Neural progenitor cell (in vitro differentiated cells): ENCODE measurements around the gene HSPA12B. TPM values are rescaled to one million over a fixed set of nuclear protein-coding genes. Genes with fewer than 3 reads are reported as not detected.

Experiments used
- DNase-seq: peaks from one replicate; pipeline ENCODE4 v3.0.0-alpha.2; 2016; ENCODE audit warnings: low spot score
- H2AFZ ChIP-seq: fragments of 200-600 bp; sonication (generic); replicated peaks from 2 replicates; pipeline ENCODE4 v1.6.1; 2016; ENCODE audit warnings: antibody characterized with exemption
- H3F3A ChIP-seq: fragments of 200-600 bp; sonication (generic); 2 replicates; pipeline ENCODE4 v1.6.1; 2016; ENCODE audit warnings: antibody characterized with exemption, low read depth
- H3K27ac ChIP-seq: fragments of 200-600 bp; sonication (generic); 2 replicates; pipeline ENCODE4 v1.5.1; 2016; ENCODE audit warnings: mild to moderate bottlenecking
- H3K27me3 ChIP-seq: fragments of 200-600 bp; sonication (generic); 2 replicates; pipeline ENCODE4 v1.6.1; 2016; ENCODE audit warnings: mild to moderate bottlenecking, moderate library complexity
- H3K36me3 ChIP-seq: fragments of 200-600 bp; sonication (generic); 2 replicates; pipeline ENCODE4 v1.5.1; 2016
- H3K4me1 ChIP-seq: fragments of 200-600 bp; sonication (generic); 2 replicates; pipeline ENCODE4 v1.6.1; 2016; ENCODE audit warnings: mixed run types
- H3K4me2 ChIP-seq: fragments of 200-600 bp; sonication (generic); 2 replicates; pipeline ENCODE4 v1.6.1; 2016
- H3K4me3 ChIP-seq: fragments of 200-600 bp; sonication (generic); 2 replicates; pipeline ENCODE4 v1.5.1; 2016
- H3K79me2 ChIP-seq: fragments of 200-600 bp; sonication (generic); 2 replicates; pipeline ENCODE4 v1.6.1; 2016; ENCODE audit warnings: low read depth
- H3K9ac ChIP-seq: fragments of 200-600 bp; sonication (generic); 2 replicates; pipeline ENCODE4 v1.6.1; 2016
- H3K9me3 ChIP-seq: fragments of 200-600 bp; sonication (generic); 2 replicates; pipeline ENCODE4 v1.5.1; 2016; ENCODE audit warnings: low read depth
- H4K20me1 ChIP-seq: fragments of 200-600 bp; sonication (generic); 2 replicates; pipeline ENCODE4 v1.6.1; 2016; ENCODE audit warnings: low read depth
- H3K27ac Mint-ChIP-seq: 3 replicates; pipeline ENCODE4 v1.8.0; 2021; ENCODE audit warnings: mixed read lengths
- H3K27me3 Mint-ChIP-seq: 2 replicates; pipeline ENCODE4 v1.8.0; 2022; ENCODE audit warnings: low read depth, mild to moderate bottlenecking, inconsistent platforms, moderate library complexity, mixed read lengths; ENCODE audit not compliant: insufficient read depth
- H3K36me3 Mint-ChIP-seq: 3 replicates; pipeline ENCODE4 v1.8.0; 2021; ENCODE audit warnings: mixed read lengths
- H3K4me1 Mint-ChIP-seq: 3 replicates; pipeline ENCODE4 v1.8.0; 2021; ENCODE audit warnings: mixed read lengths
- H3K4me3 Mint-ChIP-seq: 3 replicates; pipeline ENCODE4 v1.8.0; 2021; ENCODE audit warnings: mild to moderate bottlenecking, moderate library complexity, mixed read lengths
- H3K9me3 Mint-ChIP-seq: 3 replicates; pipeline ENCODE4 v1.8.0; 2020; ENCODE audit warnings: mixed read lengths
- CTCF ChIP-seq: fragments of 200-600 bp; sonication (generic); IDR thresholded peaks from 2 replicates; pipeline ENCODE4 v1.5.1; 2017; ENCODE audit warnings: antibody characterized with exemption, mild to moderate bottlenecking
- EZH2 ChIP-seq: fragments of 200-600 bp; sonication (generic); IDR thresholded peaks from 2 replicates; pipeline ENCODE4 v1.6.1; 2017; ENCODE audit warnings: antibody characterized with exemption, mild to moderate bottlenecking, moderate library complexity
- EZH2phosphoT487 ChIP-seq: fragments of 200-600 bp; sonication (generic); IDR thresholded peaks from 2 replicates; pipeline ENCODE4 v1.6.1; 2017; ENCODE audit warnings: antibody characterized with exemption
- total RNA-seq: library from RNA; depleted of rRNA; stranded (reverse); fragments of >200 nt; gene quantifications from 2 replicates; pipeline ENCODE4 v1.2.3, GENCODE V29; 2015; ENCODE audit warnings: low replicate concordance

The HSPA12B gene
- total RNA-seq, 1 donor from 2014 or later = 0.15 TPM

GRCh38 chr20:3745686-3746173 lies 13.2 kb downstream of the HSPA12B start:
- peaks cover 76% of the 10 kb centered on the region for H3K27me3 ChIP-seq
- no peaks in the 10 kb centered on the region for H3K9me3 ChIP-seq
- Mint-ChIP-seq H3K27ac (no peak overlapping the region), H3K9me3 (peaks cover 10% of the 10 kb centered on the region), H3K4me1 (peaks cover under 1% of the 10 kb centered on the region), H3K27me3 (peaks cover 33% of the 10 kb centered on the region), H3K4me3 (no peak overlapping the region), H3K36me3 (peaks cover under 1% of the 10 kb centered on the region)
- H3K27ac ChIP-seq = no peak overlapping the region
- peaks cover 9% of the 10 kb centered on the region for H4K20me1 ChIP-seq
- TF ChIP-seq CTCF (no peak), EZH2 (no peak)
- peak overlapping the region; percentile 76 for H3K4me2 ChIP-seq
- H3F3A ChIP-seq = peaks cover 3% of the 10 kb centered on the region
- no peak for DNase-seq
- H3K9ac ChIP-seq = no peak overlapping the region
- no peaks in the 10 kb centered on the region for H3K36me3 ChIP-seq
- peaks cover 4% of the 10 kb centered on the region for H3K4me1 ChIP-seq
- no peak overlapping the region for H2AFZ ChIP-seq
- no peaks in the 10 kb centered on the region for H3K79me2 ChIP-seq
- H3K4me3 ChIP-seq = peak overlapping the region; percentile 51

- Mint-ChIP-seq H3K27ac (no peak overlapping the region), H3K27me3 (peaks cover 42% of the 10 kb centered on the region), H3K4me3 (no peak overlapping the region), H3K4me1 (peaks cover 8% of the 10 kb centered on the region), H3K36me3 (peaks cover 5% of the 10 kb centered on the region), H3K9me3 (peaks cover 13% of the 10 kb centered on the region)
- Histone ChIP-seq H3K27ac (no peak overlapping the region), H2AFZ (no peak overlapping the region), H3F3A (peaks cover 21% of the 10 kb centered on the region), H3K4me1 (peaks cover 4% of the 10 kb centered on the region), H3K36me3 (no peaks in the 10 kb centered on the region), H3K27me3 (peaks cover 93% of the 10 kb centered on the region), H3K4me2 (no peak overlapping the region), H3K9me3 (no peaks in the 10 kb centered on the region), H4K20me1 (peaks cover 20% of the 10 kb centered on the region), H3K4me3 (no peak overlapping the region), H3K79me2 (no peaks in the 10 kb centered on the region), H3K9ac (no peak overlapping the region)
- TF ChIP-seq CTCF = no peak
- TF ChIP-seq EZH2phosphoT487 = no peak
- no peak for TF ChIP-seq EZH2
- DNase-seq = no peak
These were observed 15.0 kb downstream of the HSPA12B start for GRCh38 chr20:3747471-3747870.

- Histone ChIP-seq H3K4me3 (no peak overlapping the region), H3K4me1 (peaks cover 4% of the 10 kb centered on the region), H3K9ac (no peak overlapping the region), H3F3A (peaks cover 26% of the 10 kb centered on the region), H3K79me2 (no peaks in the 10 kb centered on the region), H3K36me3 (no peaks in the 10 kb centered on the region), H3K27ac (no peak overlapping the region), H3K27me3 (peaks cover 99% of the 10 kb centered on the region), H3K9me3 (no peaks in the 10 kb centered on the region), H2AFZ (no peak overlapping the region), H3K4me2 (no peak overlapping the region), H4K20me1 (peaks cover 25% of the 10 kb centered on the region)
- H3K27ac Mint-ChIP-seq = no peak overlapping the region
- peaks cover 47% of the 10 kb centered on the region for H3K27me3 Mint-ChIP-seq
- H3K4me3 Mint-ChIP-seq = no peak overlapping the region
- TF ChIP-seq EZH2phosphoT487 (no peak), CTCF (no peak), EZH2 (no peak)
- DNase-seq = no peak
- H3K4me1 Mint-ChIP-seq = peaks cover 11% of the 10 kb centered on the region
- H3K9me3 Mint-ChIP-seq = peaks cover 13% of the 10 kb centered on the region
- H3K36me3 Mint-ChIP-seq = peaks cover 5% of the 10 kb centered on the region
These were observed 15.6 kb downstream of the HSPA12B start for GRCh38 chr20:3748073-3748472.
